ENCODE measurements around the gene PCP4L1. TPM values are rescaled to one million over a fixed set of nuclear protein-coding genes. Genes with fewer than 3 reads are reported as not detected.

PCP4L1 gene
- total RNA-seq, 1 donor from 2014 or later: 8.2 TPM

- DNase-seq (ENCODE audit: low spot score): no peak
Measured at GRCh38 chr1:161266836-161267235, 8.3 kb downstream of the PCP4L1 start.

- DNase-seq (ENCODE audit: low spot score): no peak
Measured at GRCh38 chr1:161267321-161267720, 8.8 kb downstream of the PCP4L1 start.

DNA sequence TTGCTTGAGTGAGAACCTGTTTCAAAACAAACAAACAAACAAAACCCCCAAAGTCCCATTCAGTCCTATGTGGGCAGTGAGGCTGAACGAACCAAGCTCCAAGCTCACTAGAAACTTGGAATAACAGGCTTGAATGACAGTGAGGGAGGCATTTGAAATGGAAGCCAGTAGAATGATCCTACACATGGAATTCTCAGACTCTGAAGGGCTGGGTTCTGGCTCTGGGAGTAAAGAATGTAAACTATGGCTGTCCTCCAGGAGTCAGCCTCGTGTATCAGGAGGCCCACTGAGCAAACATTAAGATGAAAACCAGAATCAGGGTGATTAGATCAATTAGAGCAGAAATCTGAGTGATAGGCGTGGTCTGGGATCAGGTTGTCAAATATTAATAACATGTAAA lies 14.9 kb downstream of the PCP4L1 start:
- peak; percentile 27 for DNase-seq (ENCODE audit: low spot score)

DNA sequence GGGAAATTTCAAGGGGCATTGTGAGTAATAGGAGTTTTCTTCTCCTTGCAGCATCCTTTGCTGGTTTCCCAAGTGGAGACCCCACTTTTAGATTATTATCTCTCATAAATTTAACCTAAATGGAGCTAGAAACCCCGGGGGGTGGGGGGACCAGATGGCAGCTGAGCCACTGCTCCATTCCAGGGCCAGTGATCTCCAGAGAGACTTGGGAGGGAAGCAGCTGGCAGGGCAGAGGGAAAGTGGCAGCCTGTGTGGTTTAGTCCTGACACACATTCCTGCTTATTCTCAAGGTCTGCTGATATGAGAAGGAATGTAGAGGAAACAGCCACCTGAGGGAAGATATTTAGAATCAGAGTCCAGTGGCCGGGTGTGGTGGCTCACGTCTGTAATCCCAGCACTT lies 16.3 kb downstream of the PCP4L1 start:
- no peak for DNase-seq (ENCODE audit: low spot score)

DNA sequence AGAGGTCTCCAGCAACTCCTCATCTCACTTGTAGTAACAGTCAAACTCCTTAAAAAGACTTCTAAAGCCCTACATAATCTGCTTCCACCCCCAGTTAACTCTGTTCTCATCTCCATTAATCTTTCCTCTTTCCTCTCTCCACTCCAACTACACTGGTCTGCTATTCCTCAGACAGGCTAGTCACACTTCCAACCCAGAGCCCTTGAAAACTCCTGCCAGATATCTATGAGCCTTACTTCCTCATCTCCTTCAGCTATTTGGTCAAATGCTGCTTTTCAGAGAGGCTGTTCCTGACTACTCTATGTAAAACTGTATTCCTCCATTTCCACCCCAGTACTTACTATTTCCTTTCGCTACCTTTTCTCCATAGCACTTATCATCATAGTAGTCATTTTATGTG lies 24.4 kb downstream of the PCP4L1 start:
- DNase-seq (ENCODE audit: low spot score): peak; percentile 28

GRCh38 chr1:161285113-161285512 lies 26.6 kb downstream of the PCP4L1 start:
- no peak for DNase-seq (ENCODE audit: low spot score)

DNA sequence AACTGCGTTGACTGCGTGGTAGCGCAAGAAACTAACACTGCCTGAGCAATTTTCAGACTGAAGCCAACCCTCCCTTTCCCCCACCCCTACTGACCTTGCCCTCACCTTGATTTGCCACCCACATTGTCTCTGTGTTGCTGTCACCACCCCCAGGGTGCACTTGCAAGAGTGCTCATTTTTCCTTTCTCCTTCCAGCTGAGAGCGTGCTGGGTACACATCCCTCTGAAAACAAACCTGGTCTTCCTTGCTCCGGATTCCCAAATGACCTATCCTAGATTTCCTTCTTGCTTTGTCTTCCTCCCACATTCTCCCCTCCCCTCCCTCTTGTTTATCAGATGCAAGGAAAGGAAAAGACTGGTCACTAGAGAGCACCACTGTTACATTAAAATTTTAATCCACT lies 27.0 kb downstream of the PCP4L1 start:
- DNase-seq (ENCODE audit: low spot score): no peak

GRCh38 chr1:161287482-161288054 lies 29.0 kb downstream of the PCP4L1 start:
- no peak for DNase-seq (ENCODE audit: low spot score)

GRCh38 chr1:161290779-161291178 lies 32.2 kb downstream of the PCP4L1 start:
- DNase-seq (ENCODE audit: low spot score): no peak

DNA sequence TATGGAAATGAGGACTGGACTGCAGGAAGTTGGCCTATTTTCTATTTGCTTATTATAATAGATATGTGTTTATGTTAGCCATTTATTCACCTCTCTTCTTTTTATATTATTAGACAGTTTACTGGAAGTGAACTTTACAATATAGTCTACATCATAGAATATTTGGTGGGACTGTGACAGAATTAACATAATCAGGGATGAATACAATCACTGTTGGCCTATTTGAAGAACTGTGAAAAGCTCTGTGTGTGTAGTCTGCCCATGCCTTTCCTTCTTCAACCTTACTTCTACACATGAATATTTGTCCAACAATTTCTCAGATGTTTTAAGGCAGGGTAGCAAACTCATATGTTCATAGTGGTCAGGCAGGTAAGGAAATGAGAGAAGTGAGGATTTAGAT lies 38.9 kb downstream of the PCP4L1 start:
- no peak for DNase-seq (ENCODE audit: low spot score)

- DNase-seq (ENCODE audit: low spot score): no peak
Measured at GRCh38 chr1:161298116-161298515, 39.6 kb downstream of the PCP4L1 start.

- DNase-seq (ENCODE audit: low spot score): no peak
Measured at GRCh38 chr1:161299347-161299746, 40.8 kb downstream of the PCP4L1 start.

GRCh38 chr1:161300478-161300877 lies 41.9 kb downstream of the PCP4L1 start:
- DNase-seq (ENCODE audit: low spot score): no peak

- no peak for DNase-seq (ENCODE audit: low spot score)
Measured at GRCh38 chr1:161304927-161305866, 46.7 kb downstream of the PCP4L1 start.

- DNase-seq (ENCODE audit: low spot score): peak; percentile 80
Measured at GRCh38 chr1:161305867-161306519, 47.4 kb downstream of the PCP4L1 start.

- DNase-seq (ENCODE audit: low spot score): no peak
Measured at GRCh38 chr1:161307230-161307768, 48.8 kb downstream of the PCP4L1 start.

DNA sequence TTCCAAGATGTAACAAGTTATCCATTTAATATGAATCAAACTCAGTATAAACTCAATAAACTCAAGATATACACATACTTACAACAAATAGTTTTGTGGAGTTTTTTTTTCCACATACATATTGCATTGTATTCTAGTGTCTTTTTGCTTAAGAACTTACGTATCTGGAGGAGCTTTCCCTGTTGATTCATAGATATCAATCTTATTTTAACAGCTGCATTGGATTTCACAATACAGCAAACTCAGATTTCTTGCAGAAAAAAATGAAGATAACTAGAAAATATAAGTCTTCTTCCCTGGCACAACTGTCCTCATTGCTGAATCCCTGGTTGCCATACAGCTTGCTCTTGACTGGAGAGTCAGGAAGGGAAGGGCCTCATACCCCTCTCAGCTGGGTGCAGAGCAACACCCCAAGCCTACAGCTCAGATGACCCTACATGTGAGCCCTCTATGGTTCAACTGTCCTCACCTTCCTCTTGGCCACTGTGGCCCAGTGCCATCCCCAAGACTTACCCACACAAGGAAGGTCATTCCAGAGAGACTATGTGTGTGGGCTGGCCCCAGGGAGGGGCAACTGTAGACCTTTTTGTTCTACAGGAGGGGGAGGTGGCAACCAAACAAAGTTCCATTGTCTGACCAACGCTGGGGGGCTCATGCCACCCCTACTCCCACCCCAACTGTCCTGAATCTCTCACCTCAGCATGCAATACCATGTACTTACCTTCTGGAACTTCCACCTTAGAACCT lies 49.5 kb downstream of the PCP4L1 start:
- no peak for DNase-seq (ENCODE audit: low spot score)

- DNase-seq (ENCODE audit: low spot score): no peak
Measured at GRCh38 chr1:161309868-161310267, 51.3 kb downstream of the PCP4L1 start, which contains the start of gene MPZ. MPZ (minus strand) TSS chr1:161309968; CDS start chr1:161309905, 63 bp downstream.

DNA sequence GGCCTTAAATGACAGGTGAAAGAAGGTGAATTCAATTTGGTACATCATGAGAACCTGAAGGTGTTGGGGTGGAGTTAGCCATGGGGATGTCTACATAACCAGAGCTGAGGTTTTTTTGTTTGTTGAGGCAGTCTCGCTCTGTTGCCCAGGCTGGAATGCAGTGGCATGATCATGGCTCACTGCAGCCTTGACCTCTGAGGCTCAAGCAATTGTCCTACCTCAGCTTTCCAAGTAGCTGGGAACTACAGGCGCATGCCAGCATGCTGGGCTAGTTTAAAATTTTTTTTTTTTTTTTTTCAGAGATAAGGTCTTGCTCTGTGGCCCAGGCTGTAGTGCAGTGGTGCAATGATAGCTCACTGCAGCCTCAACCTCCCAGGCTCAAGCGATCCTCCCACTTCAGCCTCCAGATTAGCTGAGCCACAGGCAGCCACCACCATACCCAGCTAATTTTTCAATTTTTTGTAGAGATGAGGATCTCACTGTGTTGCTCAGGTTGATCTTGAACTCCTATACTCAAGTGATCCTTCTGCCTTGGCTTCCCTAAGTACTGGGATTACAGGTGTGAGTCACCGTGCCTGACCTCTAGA lies 53.1 kb downstream of the PCP4L1 start:
- DNase-seq (ENCODE audit: low spot score): no peak

DNA sequence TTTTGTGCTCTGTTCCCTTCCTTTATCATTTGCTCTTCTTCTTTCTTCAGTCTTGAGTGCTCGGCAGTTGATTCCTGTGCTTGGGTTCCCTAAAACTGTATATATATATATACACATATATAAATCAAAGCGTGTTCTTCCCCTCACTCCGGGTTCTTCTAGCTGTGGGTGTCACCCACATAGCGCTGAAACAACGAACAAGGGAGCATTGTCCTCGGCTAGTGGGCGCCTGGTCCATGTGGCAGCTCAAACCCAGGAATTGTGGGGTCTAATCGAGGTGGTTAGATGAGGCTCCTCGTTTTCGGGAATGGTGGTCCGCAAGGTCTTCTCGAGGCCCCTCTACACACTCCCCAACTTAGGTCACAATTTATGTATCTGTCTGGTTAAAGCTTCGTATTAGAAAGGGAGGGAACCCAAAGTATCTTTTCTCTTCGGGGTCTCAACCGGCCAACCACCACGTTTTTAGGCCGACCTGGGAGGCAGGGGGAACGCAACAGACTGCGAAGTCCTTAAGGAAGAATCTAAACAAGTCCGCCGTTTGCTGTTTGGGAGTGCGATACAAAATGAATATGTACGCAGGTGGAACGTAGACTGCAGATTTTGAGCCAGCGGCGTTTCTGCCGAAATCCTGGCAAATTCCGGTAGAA lies 55.1 kb downstream of the PCP4L1 start:
- no peak for DNase-seq (ENCODE audit: low spot score)

Data from umbilical cord (tissue), 2 donors.